Measurements from ENCODE around the gene CDC14C.
"Not testable (repeated sequence)": the region's sequence is repeated elsewhere in the genome, so short reads cannot be mapped to it uniquely, and the experiment has no call there.

The CDC14C gene

DNA sequence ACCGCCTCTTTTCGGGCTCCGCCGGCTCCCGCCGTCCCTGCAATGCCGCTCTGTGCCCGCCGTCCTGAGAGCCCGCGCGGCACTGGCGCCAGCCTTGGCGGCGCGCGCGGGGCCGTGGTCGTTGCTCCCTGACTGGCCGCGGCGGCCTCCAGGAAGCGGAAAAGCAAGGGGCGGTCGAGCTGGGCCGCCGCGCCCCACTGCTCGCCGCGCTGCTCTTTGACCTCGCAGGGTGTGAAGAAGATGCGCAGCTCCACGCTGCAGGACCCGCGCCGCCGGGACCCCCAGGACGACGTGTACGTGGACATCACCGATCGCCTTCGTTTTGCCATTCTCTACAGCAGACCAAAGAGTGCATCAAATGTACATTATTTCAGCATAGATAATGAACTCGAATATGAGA is at the start of gene CDC14C:
CDC14C (plus strand) TSS at position 115 of the 400 bp plus-strand sequence; CDS start at position 241, 126 bp downstream.
- no peak for DNase-seq

DNA sequence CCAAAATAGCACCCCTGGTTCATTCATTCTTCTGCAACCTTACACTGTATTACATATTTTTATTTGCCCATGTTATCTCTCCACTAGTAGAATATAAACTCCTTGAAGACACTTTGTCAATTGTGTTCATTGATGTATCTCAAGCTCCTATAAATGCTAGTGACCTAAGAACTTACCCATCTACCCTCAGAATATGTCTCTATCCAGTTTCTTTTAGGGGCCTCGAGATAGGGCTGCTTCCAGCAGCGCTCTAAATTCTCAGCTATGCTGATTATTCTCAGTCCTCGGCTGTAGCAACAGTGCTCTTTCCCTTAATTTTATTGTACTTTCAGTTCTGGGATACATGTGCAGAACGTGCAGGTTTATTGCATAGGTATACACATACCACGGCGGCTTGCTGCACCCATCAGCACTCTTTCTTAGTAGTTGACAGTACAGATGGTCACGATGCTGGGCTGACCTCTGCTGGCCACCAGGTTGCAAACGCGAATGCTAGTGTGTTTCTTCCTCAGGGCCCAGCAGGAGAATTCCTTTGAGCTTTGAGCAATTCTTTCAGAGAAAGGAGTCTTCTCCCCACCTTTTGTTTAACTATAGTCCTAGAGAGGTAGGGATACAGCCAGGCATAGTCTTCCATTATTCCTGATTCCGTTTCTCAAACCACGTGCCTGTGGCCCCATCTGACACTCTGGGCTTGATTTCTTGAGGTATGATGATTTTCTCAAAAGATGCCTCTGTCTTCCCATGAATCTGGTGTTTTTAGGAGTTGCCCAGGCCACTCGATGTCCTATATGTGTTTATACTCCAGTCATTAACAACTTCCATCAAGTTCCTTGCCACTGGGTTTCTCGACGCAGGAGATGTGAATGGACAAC is 49.1 kb upstream of the CDC14C start:
- DNase-seq = peak in 44 of 56 donors; percentile 5 to 73 (median 26)

DNA sequence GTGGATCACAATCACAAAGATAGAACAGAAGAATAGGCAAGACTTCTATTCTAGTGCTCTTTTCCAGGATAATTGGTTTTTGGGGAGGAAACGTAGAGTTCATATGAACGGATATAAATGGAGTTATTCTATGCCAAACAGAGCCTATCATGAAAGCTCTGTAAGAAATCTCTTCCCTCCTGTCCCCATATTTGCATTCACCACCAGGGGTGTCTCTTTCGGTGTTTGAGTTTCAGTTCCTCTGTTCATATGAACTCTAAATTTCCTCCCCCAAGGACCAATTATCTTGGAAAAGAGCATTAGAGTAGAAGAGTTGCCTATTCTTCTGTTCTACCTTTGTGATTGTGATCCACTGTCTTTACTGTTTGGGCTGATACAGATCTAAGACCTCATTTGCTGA is 48.3 kb upstream of the CDC14C start:
- DNase-seq = no peak

DNA sequence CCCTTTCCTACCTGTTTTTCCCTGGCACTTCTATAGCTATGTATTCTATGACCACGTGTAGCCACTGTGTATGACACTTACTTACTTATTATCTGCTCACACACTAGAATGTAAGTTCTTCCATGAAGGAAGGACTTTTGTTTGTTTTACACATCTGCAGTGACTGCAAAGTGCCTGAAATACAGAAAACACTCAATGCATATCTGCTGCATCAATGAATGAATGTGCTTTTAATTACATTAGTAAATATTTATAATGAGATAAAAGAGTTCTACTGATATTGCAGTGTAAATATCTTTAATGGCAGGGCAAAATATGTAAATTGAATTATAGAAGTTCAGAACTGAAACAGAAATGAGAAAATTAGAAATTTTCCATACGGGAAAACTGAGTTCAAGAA is 43.5 kb upstream of the CDC14C start:
- DNase-seq = no peak

DNA sequence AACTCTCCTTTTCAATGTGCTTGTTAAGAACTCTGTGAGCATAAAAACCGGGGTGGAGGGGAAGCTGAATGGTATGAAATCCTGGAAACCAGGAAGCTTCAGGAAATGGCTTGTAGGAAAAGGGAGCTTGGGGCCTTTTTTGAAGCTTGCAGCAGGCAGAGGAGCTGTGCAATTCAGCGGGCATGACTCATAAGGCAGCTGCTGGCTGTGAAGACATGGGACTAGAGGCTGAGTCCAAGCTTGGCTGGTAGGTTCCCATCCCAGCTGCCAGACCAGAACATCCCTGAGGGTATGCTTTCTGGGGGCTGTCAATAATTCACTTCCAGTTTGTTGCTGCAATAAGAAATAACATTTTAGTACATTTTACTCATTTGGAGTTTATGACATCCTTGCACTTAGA is 36.8 kb upstream of the CDC14C start:
- DNase-seq = no peak

DNA sequence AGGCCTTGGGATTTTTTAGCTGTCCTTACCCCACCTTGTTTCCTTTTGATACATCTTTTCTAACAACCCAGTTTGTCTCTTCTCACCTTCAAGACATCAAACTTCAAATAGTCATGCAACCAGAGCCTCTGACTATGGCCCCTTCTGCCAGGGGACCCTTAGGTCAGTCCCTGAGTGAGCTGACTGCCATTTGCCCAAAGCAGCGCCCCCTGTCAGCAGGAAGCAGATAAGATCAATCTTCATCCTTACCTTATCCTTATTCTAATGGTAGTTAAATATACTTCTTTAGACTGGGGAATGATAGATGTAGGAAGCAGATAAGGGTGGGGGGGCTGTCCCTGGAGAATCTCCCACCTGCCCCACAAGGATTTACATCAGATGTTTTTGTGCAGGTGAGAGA is 29.8 kb upstream of the CDC14C start:
- DNase-seq = no peak

DNA sequence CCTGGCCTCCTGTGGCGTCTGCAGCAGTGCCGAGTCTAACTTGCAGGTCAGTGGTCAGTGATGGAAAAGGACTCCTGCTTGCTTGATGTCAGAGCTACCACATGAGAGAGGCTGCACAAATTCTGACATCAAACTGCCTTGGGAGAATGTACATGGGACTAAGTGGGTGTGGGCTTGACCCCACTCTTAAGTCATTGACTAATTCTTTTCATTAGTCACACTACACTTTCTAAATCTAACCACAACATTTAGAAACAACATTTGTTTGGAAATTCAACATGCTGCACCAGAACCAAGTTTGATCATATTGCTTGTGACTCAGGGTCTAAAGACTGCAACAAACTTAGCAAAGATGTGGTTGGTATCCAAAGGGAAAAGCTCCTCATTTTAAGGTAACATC is 24.4 kb upstream of the CDC14C start:
- no peak for DNase-seq

DNA sequence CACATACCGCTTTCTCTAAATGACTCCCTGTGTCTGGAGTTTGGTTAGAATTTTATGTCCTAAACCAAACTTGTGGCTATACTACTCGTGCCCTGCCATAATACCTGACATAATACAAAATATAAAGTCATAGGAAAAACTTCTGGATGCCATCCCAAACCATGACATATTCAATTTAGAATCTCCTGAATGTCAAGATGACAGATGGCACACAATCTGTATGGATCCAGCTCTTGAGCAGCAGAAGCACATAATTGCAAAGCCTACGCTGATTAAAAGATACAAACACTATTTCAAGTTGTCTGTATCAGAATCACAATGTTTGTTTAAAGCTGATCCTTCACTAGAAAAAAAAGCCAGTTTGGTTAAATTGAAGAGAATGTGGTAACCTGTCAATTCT is 22.4 kb upstream of the CDC14C start:
- DNase-seq = no peak

DNA sequence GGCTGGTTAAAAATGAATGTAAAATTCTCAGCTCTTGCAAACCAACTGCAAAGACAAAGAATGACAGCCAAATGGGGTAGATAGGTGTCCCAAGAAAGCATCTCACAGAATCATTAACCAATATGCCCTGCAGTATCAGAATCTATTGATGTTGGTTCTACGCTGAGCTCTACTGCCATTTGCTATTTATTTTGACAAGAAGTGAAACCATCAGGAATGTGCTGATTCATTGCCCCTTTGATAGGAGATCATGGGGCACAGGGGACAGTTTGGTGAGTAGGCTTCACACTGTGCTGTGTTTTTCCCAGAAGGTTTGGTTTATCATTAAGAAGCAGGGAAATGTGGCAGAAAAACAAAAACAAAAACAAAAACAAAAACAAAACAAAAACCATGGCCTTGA is 19.4 kb upstream of the CDC14C start:
- DNase-seq = no peak

DNA sequence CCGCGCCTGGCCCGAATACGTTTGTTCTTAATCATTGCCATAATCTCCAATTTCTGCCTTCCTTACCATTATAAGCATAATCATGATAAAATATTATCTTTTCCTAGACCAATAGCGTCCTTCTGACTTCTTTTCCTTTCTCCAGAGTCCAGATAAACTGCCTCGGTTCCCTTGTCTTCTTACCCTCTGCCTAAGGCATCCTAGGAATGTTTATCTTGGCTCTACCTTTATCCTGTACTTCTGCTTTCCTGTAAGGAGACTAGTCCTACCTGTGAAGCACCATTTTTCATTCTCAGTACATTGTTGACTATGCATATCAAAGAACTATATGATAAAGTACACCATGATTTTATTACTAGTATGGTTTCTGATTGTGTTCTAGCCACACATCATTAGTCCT is 18.7 kb upstream of the CDC14C start:
- DNase-seq = not testable (repeated sequence)

DNA sequence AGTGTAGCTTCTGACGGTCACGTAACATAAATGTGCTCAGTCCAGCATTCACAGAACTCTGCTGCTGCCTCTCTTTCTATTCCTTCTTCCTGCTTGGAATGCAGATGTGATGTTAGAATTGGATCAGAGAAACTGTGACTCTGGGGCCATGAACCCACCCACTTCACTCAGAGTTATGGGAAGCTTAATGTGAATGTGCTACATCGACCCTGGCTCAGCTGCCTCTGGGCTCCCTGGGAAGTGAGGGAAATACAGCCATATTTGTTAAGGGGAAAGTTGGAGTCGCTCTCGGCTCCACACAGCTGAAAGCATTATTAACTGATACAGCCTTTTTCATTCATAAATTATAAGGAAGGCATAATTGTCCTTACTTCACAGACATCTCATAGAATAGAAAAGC is 14.5 kb upstream of the CDC14C start:
- not testable (repeated sequence) for DNase-seq

DNA sequence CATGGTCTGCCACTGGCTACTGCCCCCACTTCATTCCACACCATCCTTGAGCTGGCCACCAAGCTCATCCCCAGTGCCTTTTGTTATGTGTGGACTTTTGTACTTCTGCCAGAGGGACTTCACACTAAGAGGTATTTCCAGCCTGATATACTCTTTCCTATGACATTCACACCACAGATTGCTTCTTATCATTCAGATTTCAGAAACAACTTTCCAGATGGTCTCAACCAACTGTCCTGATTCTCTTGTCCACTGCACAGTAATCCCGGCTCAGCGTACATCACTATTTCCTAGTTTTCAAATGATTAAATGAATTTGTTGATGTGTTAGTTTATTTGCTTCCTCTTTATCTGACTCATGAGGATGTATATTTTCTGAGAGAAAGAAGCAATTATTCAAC is 7.1 kb downstream of the CDC14C start:
- DNase-seq = no peak

DNA sequence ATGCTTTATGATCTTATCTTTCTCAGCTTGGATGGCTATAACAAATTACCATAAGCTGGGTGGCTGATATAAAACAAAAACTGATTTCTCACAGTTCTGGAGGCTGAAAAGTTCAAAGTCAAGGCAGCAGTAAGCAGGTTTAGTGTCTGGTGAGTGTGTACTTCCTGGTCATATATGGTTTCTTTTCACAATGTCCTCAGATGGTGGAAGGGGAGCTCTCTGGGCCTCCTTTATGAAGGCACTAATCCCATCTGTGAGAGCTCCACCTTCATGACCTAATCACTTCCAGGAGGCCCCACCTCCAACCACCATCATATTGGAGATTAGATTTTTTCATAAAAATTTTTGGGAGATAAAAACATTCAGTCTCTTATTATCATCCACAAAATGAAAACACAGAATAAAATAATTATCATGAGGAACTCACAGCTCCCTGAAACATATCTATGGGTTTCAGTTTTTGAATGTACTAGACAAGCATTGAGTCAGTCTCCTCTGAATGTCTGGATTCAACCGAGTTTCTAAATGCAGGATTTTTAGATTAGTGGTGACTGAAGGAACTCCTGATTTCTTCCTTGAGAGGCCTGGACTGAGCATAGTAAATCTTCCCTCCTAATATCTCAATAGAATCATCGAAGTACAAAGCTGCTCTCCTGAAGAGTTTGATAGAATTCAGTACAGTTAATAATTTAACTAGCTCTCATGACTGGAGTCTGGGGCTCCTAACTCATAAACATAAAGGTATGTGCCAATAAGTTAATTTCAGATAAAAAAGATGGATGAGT is 8.0 kb downstream of the CDC14C start:
- no peak for DNase-seq

DNA sequence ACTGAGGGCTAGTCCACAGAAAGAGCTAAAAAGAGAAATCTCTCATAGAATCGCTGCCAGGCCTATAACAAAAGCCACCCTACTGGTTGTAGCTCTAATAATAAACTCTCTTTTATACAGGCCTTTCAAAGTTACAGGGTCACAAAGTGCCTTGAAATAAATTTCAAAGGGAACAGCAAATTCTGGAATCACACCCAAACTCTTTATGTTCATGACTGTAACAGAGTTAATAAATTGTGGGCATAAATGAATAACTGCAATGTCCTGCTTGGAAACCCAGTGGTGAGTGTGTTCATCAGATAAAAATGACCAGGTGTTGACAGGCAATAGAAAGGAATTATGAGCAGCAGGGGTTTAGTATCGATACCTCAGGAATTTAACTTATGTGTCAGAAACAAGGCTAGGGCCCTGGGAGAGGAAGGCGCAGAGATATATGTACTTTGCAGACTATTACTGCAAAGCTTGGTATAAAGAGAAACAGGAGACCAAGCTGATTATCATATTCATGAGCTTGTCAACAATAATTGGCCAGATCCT is 9.3 kb downstream of the CDC14C start:
- DNase-seq = no peak

DNA sequence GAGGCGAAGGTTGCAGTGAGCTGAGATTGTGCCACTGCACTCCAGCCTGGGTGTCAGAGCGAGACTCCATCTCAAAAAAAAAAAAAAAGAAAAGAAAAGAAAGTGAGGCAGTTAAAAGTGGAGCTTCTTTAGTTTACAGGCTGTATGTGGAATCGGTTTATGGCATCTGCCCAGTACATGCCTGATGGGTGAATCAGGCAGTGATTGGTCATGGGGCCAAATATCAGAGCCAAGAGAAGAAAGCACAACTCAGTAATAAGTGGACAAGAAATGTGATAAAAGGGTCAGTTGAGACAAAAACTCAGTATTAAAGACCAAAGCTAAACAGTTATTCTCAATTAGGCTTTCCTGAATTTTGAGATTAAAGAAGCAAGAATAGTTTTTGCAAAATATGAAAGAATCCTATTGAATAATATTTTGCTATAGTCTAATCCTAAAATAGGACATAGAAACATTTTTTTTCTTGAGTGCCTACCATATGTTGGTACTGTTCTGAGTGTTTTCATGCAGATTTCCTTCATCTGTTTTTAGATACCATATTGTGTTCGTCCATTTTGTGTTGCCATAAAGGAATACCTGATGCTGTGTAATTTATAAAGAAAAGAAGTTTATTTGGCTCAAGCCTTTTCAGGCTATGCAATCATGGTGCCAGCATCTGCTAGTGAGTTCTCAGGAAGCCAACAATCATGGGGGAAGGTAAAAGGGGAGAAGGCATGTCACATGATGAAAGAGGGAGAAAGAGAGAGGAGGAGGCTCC is 14.4 kb downstream of the CDC14C start:
- DNase-seq = no peak

DNA sequence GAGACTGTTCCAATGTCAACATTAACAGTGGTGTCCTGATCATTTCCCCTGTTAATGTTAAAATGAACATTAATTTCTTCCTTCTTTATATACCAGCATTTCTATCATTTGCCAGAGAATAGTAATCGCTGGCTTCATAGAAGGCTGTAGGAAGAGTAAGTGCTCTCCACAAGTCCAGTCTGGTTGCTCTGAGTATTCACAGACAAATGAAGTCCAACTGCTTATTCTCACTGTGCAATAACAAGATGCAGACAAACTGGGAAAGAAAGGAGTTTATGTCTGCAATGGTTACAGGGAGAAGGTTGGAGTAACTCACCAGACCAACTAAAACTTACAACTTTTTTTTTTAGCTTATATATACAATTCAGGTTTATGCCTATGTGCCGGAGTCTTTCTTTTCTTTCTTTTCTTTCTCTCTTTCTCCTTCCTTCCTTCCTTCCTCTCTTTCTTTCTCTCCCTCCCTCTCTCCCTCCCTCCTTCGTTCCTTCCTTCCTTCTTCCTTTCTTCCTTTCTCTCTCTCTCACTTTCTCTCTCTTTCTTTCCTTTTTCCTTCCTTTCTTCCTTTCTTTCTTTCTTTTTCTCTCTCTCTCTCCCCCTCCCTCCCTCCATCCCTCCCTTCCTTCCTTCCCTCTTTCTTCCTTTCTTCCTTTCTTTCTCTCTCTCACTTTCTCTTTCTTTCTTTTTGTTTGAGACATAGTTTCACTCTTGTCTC is 19.1 kb downstream of the CDC14C start:
- no peak for DNase-seq

DNA sequence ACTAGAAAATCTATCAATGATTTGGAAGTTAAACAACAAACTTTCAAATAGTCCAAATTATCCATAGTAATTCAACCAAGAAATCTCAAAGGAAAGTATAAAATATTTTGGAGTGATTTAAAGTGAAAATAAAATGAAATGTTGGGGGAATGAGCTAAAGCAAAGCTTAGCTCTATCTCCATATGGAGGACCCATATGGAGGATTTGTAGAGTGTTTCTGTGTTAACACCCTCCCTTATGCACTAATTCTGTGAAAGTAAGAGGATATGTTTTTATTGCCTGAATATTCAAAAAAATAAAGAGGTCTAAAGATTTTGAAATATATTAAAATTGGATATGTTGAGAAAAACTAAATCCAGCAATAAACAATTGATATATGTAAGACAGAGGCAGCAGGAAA is 31.6 kb downstream of the CDC14C start:
- no peak for DNase-seq

DNA sequence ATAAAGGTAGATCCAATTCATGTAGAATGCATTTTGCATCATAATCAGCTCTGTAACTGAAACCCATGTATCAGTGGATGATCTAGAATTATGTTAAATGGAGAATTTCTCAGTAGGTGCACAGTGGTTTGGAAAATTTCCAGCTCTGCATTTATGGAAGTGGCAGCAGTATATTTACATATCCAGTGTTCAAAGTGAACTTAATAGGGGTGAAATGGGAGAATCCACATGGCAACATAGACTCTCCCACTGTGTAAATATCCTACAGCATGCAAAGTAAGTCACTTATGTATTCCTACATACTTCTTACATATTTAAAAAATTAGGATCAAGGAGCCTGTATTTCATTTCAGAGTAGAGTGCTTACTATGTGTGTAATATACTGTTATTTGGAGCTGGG is 35.3 kb downstream of the CDC14C start:
- DNase-seq = no peak

DNA sequence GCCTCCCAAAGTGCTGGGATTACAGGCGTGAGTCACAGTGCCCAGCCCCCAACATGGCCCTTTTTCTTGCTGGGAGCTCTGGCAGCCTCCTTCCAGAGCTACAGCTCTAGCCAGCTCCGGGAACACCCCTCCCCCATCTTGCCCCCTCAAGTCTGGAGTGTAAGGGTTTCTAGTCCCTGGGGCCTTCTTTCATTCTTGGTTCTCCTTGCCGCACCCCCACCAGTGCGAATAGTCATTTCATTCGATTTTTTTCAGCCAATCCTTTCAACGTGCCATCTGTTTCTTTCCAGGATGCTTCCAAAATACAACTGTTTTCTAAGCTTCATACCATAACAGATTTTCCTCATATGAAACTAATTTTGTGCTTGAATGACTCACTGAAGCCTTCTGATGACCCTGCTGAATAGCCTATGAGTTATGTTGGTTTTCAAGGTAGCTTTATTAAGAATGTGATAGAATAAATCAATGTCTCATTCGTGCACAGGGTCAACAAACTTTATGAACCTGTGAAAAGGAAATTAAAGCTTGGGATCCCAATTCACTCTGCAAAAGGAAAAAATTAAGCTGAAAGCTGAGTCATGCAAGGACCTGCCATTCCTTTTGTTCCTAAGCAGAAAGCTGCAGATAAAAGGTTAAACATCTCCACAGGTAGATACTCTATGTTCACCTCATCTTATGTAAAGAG is 38.6 kb downstream of the CDC14C start:
- DNase-seq = no peak

DNA sequence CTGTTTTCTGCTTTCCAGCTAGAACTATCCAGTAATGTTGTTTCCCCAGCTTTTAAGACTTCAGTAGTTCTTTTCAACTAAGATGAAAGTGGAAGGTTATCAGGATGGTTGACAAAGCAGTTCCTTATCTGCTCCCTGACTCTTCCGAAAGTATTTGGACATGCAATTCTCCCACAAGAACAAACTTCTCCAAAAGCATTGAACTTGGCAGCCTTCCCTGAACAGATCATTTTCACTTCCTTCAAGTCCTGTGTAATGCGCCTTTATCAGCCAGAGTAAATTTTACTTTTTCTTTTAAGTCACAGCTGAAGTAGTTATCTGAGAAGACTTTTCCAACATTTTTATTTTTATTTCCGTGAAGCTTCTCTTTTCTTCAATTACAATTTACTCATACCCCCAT is 39.7 kb downstream of the CDC14C start:
- DNase-seq = peak in 1 of 56 donors; percentile 4
